GM12874 (cell line): ENCODE measurements around the gene DCTN2.

ENCODE experiments used
- CTCF ChIP-seq: IDR thresholded peaks from 2 replicates; pipeline ENCODE4 v1.5.1; 2011; ENCODE audit warnings: low read depth, mild to moderate bottlenecking, control low read depth, low read length, moderate library complexity; ENCODE audit not compliant: insufficient read depth

Gene DCTN2

GRCh38 chr12:57580466-57580795 is 33.4 kb upstream of the DCTN2 start:
- TF ChIP-seq CTCF, result no peak

GRCh38 chr12:57579677-57580465 is 32.9 kb upstream of the DCTN2 start:
- no peak for TF ChIP-seq CTCF

- TF ChIP-seq CTCF, result no peak
Measured at GRCh38 chr12:57579011-57579410, 32.0 kb upstream of the DCTN2 start.

- TF ChIP-seq CTCF, result no peak
Measured at GRCh38 chr12:57577981-57578758, 31.2 kb upstream of the DCTN2 start.

GRCh38 chr12:57576613-57577160 is 29.7 kb upstream of the DCTN2 start:
- no peak for TF ChIP-seq CTCF

GRCh38 chr12:57575771-57576612 is 29.0 kb upstream of the DCTN2 start:
- TF ChIP-seq CTCF, result no peak

- TF ChIP-seq CTCF, result no peak
Measured at GRCh38 chr12:57574795-57575194, 27.8 kb upstream of the DCTN2 start.
